ENCODE data around the gene NR4A3. TPM values are rescaled to one million over a fixed set of nuclear protein-coding genes. Genes with fewer than 3 reads are reported as not detected.

NR4A3 gene
- total and polyA plus RNA-seq, 2 donors (not counting 1 experiment from before 2014, with no cell fraction given), result 8.2 to 9.1 TPM

DNA sequence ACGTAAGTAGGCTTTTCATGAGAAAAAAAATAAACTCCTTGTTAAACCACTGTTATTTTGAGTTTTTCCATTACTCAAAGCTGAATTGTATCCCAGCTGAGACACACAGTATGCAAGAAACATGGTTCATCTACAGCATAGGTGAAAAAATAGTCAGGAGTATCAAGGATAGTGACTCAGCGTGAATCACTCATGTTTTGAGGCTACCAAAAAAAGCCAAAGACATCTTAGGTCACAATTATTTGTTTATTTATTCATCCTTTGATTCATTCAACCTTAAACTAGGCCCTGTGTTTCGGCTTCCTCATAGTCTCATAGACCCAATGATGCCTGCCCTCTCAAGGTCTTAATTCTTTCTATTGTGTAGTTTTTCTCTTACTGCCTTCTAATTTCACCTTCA lies 51.8 kb downstream of the NR4A3 start:
- H2AFZ ChIP-seq (ENCODE audit: low read length), result no peak overlapping the region
- no peaks in the 10 kb centered on the region for H3K36me3 ChIP-seq (ENCODE audit: control insufficient read depth, insufficient read depth, low read length)
- no peak overlapping the region for H3K9ac ChIP-seq (ENCODE audit: insufficient read depth, low read length)
- no peaks in the 10 kb centered on the region for H3K27me3 ChIP-seq (ENCODE audit: control insufficient read depth, insufficient read depth, low read length)
- TF ChIP-seq EZH2 (IDR thresholded peaks at IDR 0.05; ENCODE audit: low read length, missing control alignments), result no peak
- TF ChIP-seq, protein P1, sequence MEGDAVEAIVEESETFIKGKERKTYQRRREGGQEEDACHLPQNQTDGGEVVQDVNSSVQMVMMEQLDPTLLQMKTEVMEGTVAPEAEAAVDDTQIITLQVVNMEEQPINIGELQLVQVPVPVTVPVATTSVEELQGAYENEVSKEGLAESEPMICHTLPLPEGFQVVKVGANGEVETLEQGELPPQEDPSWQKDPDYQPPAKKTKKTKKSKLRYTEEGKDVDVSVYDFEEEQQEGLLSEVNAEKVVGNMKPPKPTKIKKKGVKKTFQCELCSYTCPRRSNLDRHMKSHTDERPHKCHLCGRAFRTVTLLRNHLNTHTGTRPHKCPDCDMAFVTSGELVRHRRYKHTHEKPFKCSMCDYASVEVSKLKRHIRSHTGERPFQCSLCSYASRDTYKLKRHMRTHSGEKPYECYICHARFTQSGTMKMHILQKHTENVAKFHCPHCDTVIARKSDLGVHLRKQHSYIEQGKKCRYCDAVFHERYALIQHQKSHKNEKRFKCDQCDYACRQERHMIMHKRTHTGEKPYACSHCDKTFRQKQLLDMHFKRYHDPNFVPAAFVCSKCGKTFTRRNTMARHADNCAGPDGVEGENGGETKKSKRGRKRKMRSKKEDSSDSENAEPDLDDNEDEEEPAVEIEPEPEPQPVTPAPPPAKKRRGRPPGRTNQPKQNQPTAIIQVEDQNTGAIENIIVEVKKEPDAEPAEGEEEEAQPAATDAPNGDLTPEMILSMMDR (conservative IDR thresholded peaks at IDR 0.05 in 1 of 2, IDR thresholded peaks at IDR 0.05 in 1 of 2; ENCODE audit: low read depth in 1 of 2, low read length in 2 of 2), result no peak
- no peaks in the 10 kb centered on the region for H4K20me1 ChIP-seq (ENCODE audit: control insufficient read depth, extremely low read depth, insufficient read depth, low read length)
- H3K27ac ChIP-seq (ENCODE audit: insufficient read depth, low read length), result no peak overlapping the region
- H3K79me2 ChIP-seq (ENCODE audit: control insufficient read depth, insufficient read depth, low read length), result no peaks in the 10 kb centered on the region
- DNase-seq (ENCODE audit: low read depth in 2 of 2), result peak; percentile 23 to 85
- no peaks in the 10 kb centered on the region for H3K4me1 ChIP-seq (ENCODE audit: control insufficient read depth, extremely low read depth, insufficient read depth, low read length)
- H3K4me2 ChIP-seq (ENCODE audit: extremely low read depth, insufficient read depth, low read length), result no peak overlapping the region
- no peaks in the 10 kb centered on the region for H3K9me3 ChIP-seq (ENCODE audit: control insufficient read depth, insufficient read depth, low read depth, low read length)
- no peak overlapping the region for H3K4me3 ChIP-seq (replicated peaks in 1 of 4; ENCODE audit: control extremely low read depth in 1 of 4, insufficient read depth in 1 of 4, low read depth in 3 of 4, low read length in 4 of 4)

DNA sequence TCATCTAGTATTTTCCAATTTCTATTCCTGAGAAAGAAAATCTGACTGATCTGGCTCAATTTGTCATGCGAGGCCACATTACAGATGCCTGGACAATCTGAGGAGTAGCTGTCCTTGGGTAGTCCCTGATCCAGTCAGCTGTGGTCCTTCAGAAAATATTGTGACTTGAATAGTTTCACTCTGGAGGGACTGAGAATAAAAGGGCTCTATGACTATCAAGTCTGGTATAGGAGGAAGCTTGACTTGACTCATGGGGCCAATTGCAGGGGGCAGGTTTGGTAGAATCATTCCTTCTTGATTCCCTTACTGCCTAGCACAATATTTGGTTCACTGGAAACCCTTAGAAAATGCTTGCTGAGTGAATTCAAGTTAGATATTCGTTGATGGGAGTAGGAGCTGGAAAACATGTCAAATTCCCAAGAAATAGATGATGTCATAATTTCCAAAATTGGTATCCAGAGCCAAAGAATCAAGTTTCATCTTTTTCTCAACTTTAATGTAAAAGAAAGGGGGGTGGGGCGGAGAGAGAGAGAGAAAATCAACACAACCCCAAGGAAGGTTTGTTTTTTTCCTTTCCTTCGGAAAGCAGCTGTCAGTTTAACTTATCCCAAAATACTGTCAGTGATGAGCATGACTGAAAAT lies 52.4 kb downstream of the NR4A3 start:
- no peak overlapping the region for H3K9ac ChIP-seq (ENCODE audit: insufficient read depth, low read length)
- H4K20me1 ChIP-seq (ENCODE audit: control insufficient read depth, extremely low read depth, insufficient read depth, low read length), result no peaks in the 10 kb centered on the region
- H3K9me3 ChIP-seq (ENCODE audit: control insufficient read depth, insufficient read depth, low read depth, low read length), result no peaks in the 10 kb centered on the region
- no peak overlapping the region for H3K4me2 ChIP-seq (ENCODE audit: extremely low read depth, insufficient read depth, low read length)
- H3K79me2 ChIP-seq (ENCODE audit: control insufficient read depth, insufficient read depth, low read length), result no peaks in the 10 kb centered on the region
- H3K36me3 ChIP-seq (ENCODE audit: control insufficient read depth, insufficient read depth, low read length), result no peaks in the 10 kb centered on the region
- H3K27me3 ChIP-seq (ENCODE audit: control insufficient read depth, insufficient read depth, low read length), result no peaks in the 10 kb centered on the region
- H3K27ac ChIP-seq (ENCODE audit: insufficient read depth, low read length), result no peak overlapping the region
- DNase-seq (ENCODE audit: low read depth in 2 of 2), result peak; percentile 2 to 8
- TF ChIP-seq, protein P1 (conservative IDR thresholded peaks at IDR 0.05 in 1 of 2, IDR thresholded peaks at IDR 0.05 in 1 of 2; ENCODE audit: low read depth in 1 of 2, low read length in 2 of 2), result no peak
- TF ChIP-seq EZH2 (IDR thresholded peaks at IDR 0.05; ENCODE audit: low read length, missing control alignments), result no peak
- H3K4me3 ChIP-seq (replicated peaks in 1 of 4; ENCODE audit: control extremely low read depth in 1 of 4, insufficient read depth in 1 of 4, low read depth in 3 of 4, low read length in 4 of 4), result no peak overlapping the region
- H3K4me1 ChIP-seq (ENCODE audit: control insufficient read depth, extremely low read depth, insufficient read depth, low read length), result no peaks in the 10 kb centered on the region
- no peak overlapping the region for H2AFZ ChIP-seq (ENCODE audit: low read length)

DNA sequence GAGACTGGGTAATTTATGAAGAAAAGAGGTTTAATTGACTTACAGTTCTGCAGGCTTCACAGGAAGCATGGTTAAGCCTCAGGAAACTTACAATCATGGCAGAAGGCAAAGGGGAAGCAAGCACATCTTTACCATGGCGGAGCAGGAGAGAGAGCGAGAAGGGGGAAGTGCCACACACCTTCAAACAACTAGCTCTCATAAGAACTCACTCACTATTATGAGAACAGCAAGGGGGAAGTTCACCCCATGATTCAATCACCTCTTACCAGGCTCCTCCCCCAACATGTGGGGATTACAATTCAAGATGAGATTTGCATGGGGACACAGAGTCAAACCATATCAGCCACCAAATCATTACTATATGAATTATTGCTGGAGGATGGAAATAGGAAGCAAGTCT lies 54.5 kb downstream of the NR4A3 start:
- Histone ChIP-seq H3K9ac (ENCODE audit: insufficient read depth, low read length) (no peak overlapping the region), H3K79me2 (ENCODE audit: control insufficient read depth, insufficient read depth, low read length) (no peaks in the 10 kb centered on the region), H3K4me1 (ENCODE audit: control insufficient read depth, extremely low read depth, insufficient read depth, low read length) (no peaks in the 10 kb centered on the region), H4K20me1 (ENCODE audit: control insufficient read depth, extremely low read depth, insufficient read depth, low read length) (no peaks in the 10 kb centered on the region), H3K9me3 (ENCODE audit: control insufficient read depth, insufficient read depth, low read depth, low read length) (no peaks in the 10 kb centered on the region), H3K36me3 (ENCODE audit: control insufficient read depth, insufficient read depth, low read length) (no peaks in the 10 kb centered on the region), H3K4me3 (replicated peaks in 1 of 4; ENCODE audit: control extremely low read depth in 1 of 4, insufficient read depth in 1 of 4, low read depth in 3 of 4, low read length in 4 of 4) (no peak overlapping the region), H3K27me3 (ENCODE audit: control insufficient read depth, insufficient read depth, low read length) (no peaks in the 10 kb centered on the region), H2AFZ (ENCODE audit: low read length) (no peak overlapping the region), H3K27ac (ENCODE audit: insufficient read depth, low read length) (no peak overlapping the region), H3K4me2 (ENCODE audit: extremely low read depth, insufficient read depth, low read length) (no peak overlapping the region)
- DNase-seq (ENCODE audit: low read depth in 2 of 2), result no peak
- no peak for TF ChIP-seq EZH2 (IDR thresholded peaks at IDR 0.05; ENCODE audit: low read length, missing control alignments)
- TF ChIP-seq, protein P1 (conservative IDR thresholded peaks at IDR 0.05 in 1 of 2, IDR thresholded peaks at IDR 0.05 in 1 of 2; ENCODE audit: low read depth in 1 of 2, low read length in 2 of 2), result no peak

Measured in fibroblast of lung (primary cell).